ENCODE results near the gene RPRD1A. TPM values are rescaled to one million over a fixed set of nuclear protein-coding genes. Genes with fewer than 3 reads are reported as not detected.

RPRD1A gene
- polyA plus RNA-seq, 1 of the 3 experiments (the other 2 are of a cell fraction): 28.9 TPM

- POLR2A ChIA-PET: no interaction called here
- no peaks in the 10 kb centered on the region for H3K79me2 ChIP-seq (ENCODE audit: insufficient read depth)
- CTCF ChIA-PET: interaction anchor here (0.6 to 1.7 kb wide), 4 partner anchors 8 to 19 kb away, joined by 3 to 5 read pairs (median 4); no protein-coding TSS in a partner anchor
- H3K27ac ChIP-seq (ENCODE audit: low read depth in 2 of 2, low read length in 1 of 2): no peak overlapping the region
- no peak overlapping the region for H3K4me2 ChIP-seq
- H3K9ac ChIP-seq: no peak overlapping the region
- H3K9me3 ChIP-seq: no peaks in the 10 kb centered on the region
- H2AFZ ChIP-seq (ENCODE audit: low read depth): no peak overlapping the region
- no peaks in the 10 kb centered on the region for H4K20me1 ChIP-seq (ENCODE audit: insufficient read depth)
- TF ChIP-seq TCF12 (IDR thresholded peaks at IDR 0.05) (no peak), CTCF (IDR thresholded peaks at IDR 0.05) (peak; percentile 49), RAD21 (IDR thresholded peaks at IDR 0.05; ENCODE audit: low read length) (0 out of 2 replicates have a peak, but pooled peaks have one; percentile 14)
- peak; percentile 33 for DNase-seq
- peaks cover 3% of the 10 kb centered on the region for H3F3A ChIP-seq (replicated peaks; ENCODE audit: insufficient read depth)
- no peaks in the 10 kb centered on the region for H3K36me3 ChIP-seq (replicated peaks in 1 of 2; ENCODE audit: control insufficient read depth in 1 of 2, insufficient read depth in 2 of 2, low read length in 1 of 2)
- no peaks in the 10 kb centered on the region for H3K27me3 ChIP-seq (ENCODE audit: insufficient read depth)
- no peaks in the 10 kb centered on the region for H3K4me1 ChIP-seq (ENCODE audit: control insufficient read depth in 1 of 2, insufficient read depth in 2 of 2, low read depth in 1 of 2, low read length in 1 of 2)
- no peaks in the 10 kb centered on the region for H3K9me2 ChIP-seq
- 83% methylated on average over 1 of the region's 1 CpG for WGBS (ENCODE audit: low lambda C conversion rate)
- H3K4me3 ChIP-seq (ENCODE audit: low read depth in 2 of 2, low read length in 1 of 2): no peak overlapping the region
Measured at GRCh38 chr18:35998967-35999366, 68.4 kb downstream of the RPRD1A start.

- 92% methylated on average over 6 of the region's 6 CpGs for WGBS (ENCODE audit: low lambda C conversion rate)
- Histone ChIP-seq H2AFZ (ENCODE audit: low read depth) (no peak overlapping the region), H3K36me3 (replicated peaks in 1 of 2; ENCODE audit: control insufficient read depth in 1 of 2, insufficient read depth in 2 of 2, low read length in 1 of 2) (peaks cover 11 to 34% of the 10 kb centered on the region in 2 experiments), H3F3A (replicated peaks; ENCODE audit: insufficient read depth) (peaks cover 3% of the 10 kb centered on the region), H3K9me3 (no peaks in the 10 kb centered on the region), H4K20me1 (ENCODE audit: insufficient read depth) (no peaks in the 10 kb centered on the region), H3K9ac (no peak overlapping the region), H3K4me1 (ENCODE audit: control insufficient read depth in 1 of 2, insufficient read depth in 2 of 2, low read depth in 1 of 2, low read length in 1 of 2) (peaks cover 0 to 9% of the 10 kb centered on the region in 2 experiments; a peak in 1 of 4 replicates), H3K27ac (ENCODE audit: low read depth in 2 of 2, low read length in 1 of 2) (no peak overlapping the region), H3K4me3 (ENCODE audit: low read depth in 2 of 2, low read length in 1 of 2) (no peak overlapping the region), H3K4me2 (no peak overlapping the region), H3K27me3 (ENCODE audit: insufficient read depth) (no peaks in the 10 kb centered on the region), H3K79me2 (ENCODE audit: insufficient read depth) (no peaks in the 10 kb centered on the region), H3K9me2 (no peaks in the 10 kb centered on the region)
- DNase-seq: no peak
- TF ChIP-seq USF1 (IDR thresholded peaks at IDR 0.05; ENCODE audit: borderline replicate concordance, low read depth) (no peak), TCF12 (IDR thresholded peaks at IDR 0.05) (no peak), FOXM1 (IDR thresholded peaks at IDR 0.05; ENCODE audit: low read depth) (no peak), MAX (IDR thresholded peaks at IDR 0.05; ENCODE audit: low read depth) (no peak), MXI1 (IDR thresholded peaks at IDR 0.05; ENCODE audit: low read depth, low read length) (no peak), NFIC (IDR thresholded peaks at IDR 0.05; ENCODE audit: borderline replicate concordance) (no peak), GABPA (IDR thresholded peaks at IDR 0.05; ENCODE audit: low read depth) (no peak), RXRA (IDR thresholded peaks at IDR 0.05; ENCODE audit: borderline replicate concordance, low read depth) (no peak), PBX3 (IDR thresholded peaks at IDR 0.05) (no peak), JUND (IDR thresholded peaks at IDR 0.05) (no peak), RAD21 (IDR thresholded peaks at IDR 0.05; ENCODE audit: low read length) (no peak), USF2 (IDR thresholded peaks at IDR 0.05; ENCODE audit: borderline replicate concordance, low read depth, low read length) (no peak), MEF2A (IDR thresholded peaks at IDR 0.05; ENCODE audit: borderline replicate concordance, low read depth) (no peak), CTCF (IDR thresholded peaks at IDR 0.05) (no peak), CHD2 (IDR thresholded peaks at IDR 0.05; ENCODE audit: low read length, partially characterized antibody) (no peak)
- CTCF ChIA-PET: no interaction called here
- POLR2A ChIA-PET: no interaction called here
Measured at GRCh38 chr18:35993013-35993412, 74.3 kb downstream of the RPRD1A start.

Measured in SK-N-SH (cell line).